ENCODE data around the gene FOXO6. TPM values are rescaled to one million over a fixed set of nuclear protein-coding genes. Genes with fewer than 3 reads are reported as not detected.

Gene FOXO6
- total RNA-seq, 1 experiment from 2014 or later: 5.4 TPM

DNA sequence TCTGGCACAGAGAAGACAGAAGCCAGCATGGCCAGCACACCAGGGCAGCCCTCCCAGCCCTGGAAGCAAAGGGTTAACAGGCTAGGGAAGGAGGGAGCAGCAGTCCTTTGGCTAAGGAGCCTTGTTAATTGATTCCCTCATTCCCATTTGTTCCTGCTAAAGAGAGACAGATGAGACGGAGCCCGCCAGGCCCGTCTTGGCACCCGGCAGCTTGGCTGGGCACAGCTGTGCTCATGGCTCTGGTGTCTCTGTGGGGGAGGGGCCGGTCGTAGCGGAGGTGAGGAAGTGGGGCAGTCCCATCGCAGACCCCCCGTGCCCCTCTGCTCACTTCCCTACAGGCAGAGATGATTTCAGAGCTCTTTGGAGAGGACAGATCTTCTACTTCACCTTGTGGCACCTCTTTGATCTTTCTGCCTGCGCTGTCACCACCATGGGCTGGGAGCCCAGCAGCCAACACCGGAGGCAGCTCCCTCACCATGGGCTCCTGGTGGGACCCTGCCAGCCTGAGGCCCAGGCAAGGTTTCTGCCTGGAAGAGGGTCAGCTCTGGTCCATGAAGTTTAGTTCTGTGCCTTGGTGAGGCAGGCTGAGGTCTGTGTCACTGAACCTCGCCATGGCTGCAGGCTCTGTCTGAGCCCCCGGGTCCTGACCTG is 38.0 kb downstream of the FOXO6 start:
- Mint-ChIP-seq H3K4me3 (no peak overlapping the region), H3K27me3 (ENCODE audit: low read depth) (peaks cover 12% of the 10 kb centered on the region), H3K36me3 (peaks cover 3% of the 10 kb centered on the region; the same call in 1 of the 2 replicates), H3K4me1 (peaks cover 38% of the 10 kb centered on the region), H3K9me3 (peaks cover 6% of the 10 kb centered on the region), H3K27ac (no peak overlapping the region)
- POLR2A ChIA-PET: interaction anchor here (1.6 kb wide), 1 partner anchor 39 kb away, joined by 4 read pairs; no protein-coding TSS in a partner anchor
- TF ChIP-seq, protein P1, sequence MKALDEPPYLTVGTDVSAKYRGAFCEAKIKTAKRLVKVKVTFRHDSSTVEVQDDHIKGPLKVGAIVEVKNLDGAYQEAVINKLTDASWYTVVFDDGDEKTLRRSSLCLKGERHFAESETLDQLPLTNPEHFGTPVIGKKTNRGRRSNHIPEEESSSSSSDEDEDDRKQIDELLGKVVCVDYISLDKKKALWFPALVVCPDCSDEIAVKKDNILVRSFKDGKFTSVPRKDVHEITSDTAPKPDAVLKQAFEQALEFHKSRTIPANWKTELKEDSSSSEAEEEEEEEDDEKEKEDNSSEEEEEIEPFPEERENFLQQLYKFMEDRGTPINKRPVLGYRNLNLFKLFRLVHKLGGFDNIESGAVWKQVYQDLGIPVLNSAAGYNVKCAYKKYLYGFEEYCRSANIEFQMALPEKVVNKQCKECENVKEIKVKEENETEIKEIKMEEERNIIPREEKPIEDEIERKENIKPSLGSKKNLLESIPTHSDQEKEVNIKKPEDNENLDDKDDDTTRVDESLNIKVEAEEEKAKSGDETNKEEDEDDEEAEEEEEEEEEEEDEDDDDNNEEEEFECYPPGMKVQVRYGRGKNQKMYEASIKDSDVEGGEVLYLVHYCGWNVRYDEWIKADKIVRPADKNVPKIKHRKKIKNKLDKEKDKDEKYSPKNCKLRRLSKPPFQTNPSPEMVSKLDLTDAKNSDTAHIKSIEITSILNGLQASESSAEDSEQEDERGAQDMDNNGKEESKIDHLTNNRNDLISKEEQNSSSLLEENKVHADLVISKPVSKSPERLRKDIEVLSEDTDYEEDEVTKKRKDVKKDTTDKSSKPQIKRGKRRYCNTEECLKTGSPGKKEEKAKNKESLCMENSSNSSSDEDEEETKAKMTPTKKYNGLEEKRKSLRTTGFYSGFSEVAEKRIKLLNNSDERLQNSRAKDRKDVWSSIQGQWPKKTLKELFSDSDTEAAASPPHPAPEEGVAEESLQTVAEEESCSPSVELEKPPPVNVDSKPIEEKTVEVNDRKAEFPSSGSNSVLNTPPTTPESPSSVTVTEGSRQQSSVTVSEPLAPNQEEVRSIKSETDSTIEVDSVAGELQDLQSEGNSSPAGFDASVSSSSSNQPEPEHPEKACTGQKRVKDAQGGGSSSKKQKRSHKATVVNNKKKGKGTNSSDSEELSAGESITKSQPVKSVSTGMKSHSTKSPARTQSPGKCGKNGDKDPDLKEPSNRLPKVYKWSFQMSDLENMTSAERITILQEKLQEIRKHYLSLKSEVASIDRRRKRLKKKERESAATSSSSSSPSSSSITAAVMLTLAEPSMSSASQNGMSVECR (CRISPR knock-in tag; IDR thresholded peaks at IDR 0.05; ENCODE audit: borderline replicate concordance): no peak
- TF ChIP-seq PRRX2 (CRISPR knock-in tag; IDR thresholded peaks at IDR 0.05) (no peak), SMAD3 (CRISPR knock-in tag; IDR thresholded peaks at IDR 0.05; ENCODE audit: borderline replicate concordance) (no peak), ZNF416 (CRISPR knock-in tag; IDR thresholded peaks at IDR 0.05) (no peak), HMGA2 (CRISPR knock-in tag; IDR thresholded peaks at IDR 0.05) (no peak), SMAD4 (CRISPR knock-in tag; IDR thresholded peaks at IDR 0.05) (no peak), SP1 (CRISPR knock-in tag; conservative IDR thresholded peaks at IDR 0.05) (no peak), NR3C1 (CRISPR knock-in tag; conservative IDR thresholded peaks at IDR 0.05; ENCODE audit: low read depth) (no peak), IRF2 (CRISPR knock-in tag; IDR thresholded peaks at IDR 0.05; ENCODE audit: borderline replicate concordance, low read depth) (no peak), ZNF263 (CRISPR knock-in tag; IDR thresholded peaks at IDR 0.05; ENCODE audit: low read depth) (no peak), ZNF671 (CRISPR knock-in tag; IDR thresholded peaks at IDR 0.05) (no peak), EMX1 (CRISPR knock-in tag; IDR thresholded peaks at IDR 0.05) (no peak), NR1H2 (CRISPR knock-in tag; IDR thresholded peaks at IDR 0.05) (no peak), NR2C2 (CRISPR knock-in tag; IDR thresholded peaks at IDR 0.05) (no peak), NFE2L1 (CRISPR knock-in tag; IDR thresholded peaks at IDR 0.05) (no peak), ZNF219 (CRISPR knock-in tag; IDR thresholded peaks at IDR 0.05; ENCODE audit: borderline replicate concordance) (no peak)
- TF ChIP-seq, protein P2, sequence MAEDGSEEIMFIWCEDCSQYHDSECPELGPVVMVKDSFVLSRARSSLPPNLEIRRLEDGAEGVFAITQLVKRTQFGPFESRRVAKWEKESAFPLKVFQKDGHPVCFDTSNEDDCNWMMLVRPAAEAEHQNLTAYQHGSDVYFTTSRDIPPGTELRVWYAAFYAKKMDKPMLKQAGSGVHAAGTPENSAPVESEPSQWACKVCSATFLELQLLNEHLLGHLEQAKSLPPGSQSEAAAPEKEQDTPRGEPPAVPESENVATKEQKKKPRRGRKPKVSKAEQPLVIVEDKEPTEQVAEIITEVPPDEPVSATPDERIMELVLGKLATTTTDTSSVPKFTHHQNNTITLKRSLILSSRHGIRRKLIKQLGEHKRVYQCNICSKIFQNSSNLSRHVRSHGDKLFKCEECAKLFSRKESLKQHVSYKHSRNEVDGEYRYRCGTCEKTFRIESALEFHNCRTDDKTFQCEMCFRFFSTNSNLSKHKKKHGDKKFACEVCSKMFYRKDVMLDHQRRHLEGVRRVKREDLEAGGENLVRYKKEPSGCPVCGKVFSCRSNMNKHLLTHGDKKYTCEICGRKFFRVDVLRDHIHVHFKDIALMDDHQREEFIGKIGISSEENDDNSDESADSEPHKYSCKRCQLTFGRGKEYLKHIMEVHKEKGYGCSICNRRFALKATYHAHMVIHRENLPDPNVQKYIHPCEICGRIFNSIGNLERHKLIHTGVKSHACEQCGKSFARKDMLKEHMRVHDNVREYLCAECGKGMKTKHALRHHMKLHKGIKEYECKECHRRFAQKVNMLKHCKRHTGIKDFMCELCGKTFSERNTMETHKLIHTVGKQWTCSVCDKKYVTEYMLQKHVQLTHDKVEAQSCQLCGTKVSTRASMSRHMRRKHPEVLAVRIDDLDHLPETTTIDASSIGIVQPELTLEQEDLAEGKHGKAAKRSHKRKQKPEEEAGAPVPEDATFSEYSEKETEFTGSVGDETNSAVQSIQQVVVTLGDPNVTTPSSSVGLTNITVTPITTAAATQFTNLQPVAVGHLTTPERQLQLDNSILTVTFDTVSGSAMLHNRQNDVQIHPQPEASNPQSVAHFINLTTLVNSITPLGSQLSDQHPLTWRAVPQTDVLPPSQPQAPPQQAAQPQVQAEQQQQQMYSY (CRISPR knock-in tag; IDR thresholded peaks at IDR 0.05): no peak
- TF ChIP-seq, protein P3, sequence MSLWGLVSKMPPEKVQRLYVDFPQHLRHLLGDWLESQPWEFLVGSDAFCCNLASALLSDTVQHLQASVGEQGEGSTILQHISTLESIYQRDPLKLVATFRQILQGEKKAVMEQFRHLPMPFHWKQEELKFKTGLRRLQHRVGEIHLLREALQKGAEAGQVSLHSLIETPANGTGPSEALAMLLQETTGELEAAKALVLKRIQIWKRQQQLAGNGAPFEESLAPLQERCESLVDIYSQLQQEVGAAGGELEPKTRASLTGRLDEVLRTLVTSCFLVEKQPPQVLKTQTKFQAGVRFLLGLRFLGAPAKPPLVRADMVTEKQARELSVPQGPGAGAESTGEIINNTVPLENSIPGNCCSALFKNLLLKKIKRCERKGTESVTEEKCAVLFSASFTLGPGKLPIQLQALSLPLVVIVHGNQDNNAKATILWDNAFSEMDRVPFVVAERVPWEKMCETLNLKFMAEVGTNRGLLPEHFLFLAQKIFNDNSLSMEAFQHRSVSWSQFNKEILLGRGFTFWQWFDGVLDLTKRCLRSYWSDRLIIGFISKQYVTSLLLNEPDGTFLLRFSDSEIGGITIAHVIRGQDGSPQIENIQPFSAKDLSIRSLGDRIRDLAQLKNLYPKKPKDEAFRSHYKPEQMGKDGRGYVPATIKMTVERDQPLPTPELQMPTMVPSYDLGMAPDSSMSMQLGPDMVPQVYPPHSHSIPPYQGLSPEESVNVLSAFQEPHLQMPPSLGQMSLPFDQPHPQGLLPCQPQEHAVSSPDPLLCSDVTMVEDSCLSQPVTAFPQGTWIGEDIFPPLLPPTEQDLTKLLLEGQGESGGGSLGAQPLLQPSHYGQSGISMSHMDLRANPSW (CRISPR knock-in tag; conservative IDR thresholded peaks at IDR 0.05; ENCODE audit: low read depth): no peak
- TF ChIP-seq, protein P4, sequence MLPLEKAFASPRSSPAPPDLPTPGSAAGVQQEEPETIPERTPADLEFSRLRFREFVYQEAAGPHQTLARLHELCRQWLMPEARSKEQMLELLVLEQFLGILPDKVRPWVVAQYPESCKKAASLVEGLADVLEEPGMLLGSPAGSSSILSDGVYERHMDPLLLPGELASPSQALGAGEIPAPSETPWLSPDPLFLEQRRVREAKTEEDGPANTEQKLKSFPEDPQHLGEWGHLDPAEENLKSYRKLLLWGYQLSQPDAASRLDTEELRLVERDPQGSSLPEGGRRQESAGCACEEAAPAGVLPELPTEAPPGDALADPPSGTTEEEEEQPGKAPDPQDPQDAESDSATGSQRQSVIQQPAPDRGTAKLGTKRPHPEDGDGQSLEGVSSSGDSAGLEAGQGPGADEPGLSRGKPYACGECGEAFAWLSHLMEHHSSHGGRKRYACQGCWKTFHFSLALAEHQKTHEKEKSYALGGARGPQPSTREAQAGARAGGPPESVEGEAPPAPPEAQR (CRISPR knock-in tag; IDR thresholded peaks at IDR 0.05): no peak
- ATAC-seq (no peak), DNase-seq (ENCODE audit: low spot score) (no peak)
- CTCF ChIA-PET: interaction anchor here (0.9 to 1.9 kb wide), 5 partner anchors 17 to 116 kb away, joined by 3 to 9 read pairs (median 3); no protein-coding TSS in a partner anchor
